CD8-positive, alpha-beta memory T cell (primary cell): ENCODE data around the gene RUBCN. TPM values are rescaled to one million over a fixed set of nuclear protein-coding genes. Genes with fewer than 3 reads are reported as not detected.
A peak's percentile ranks its signal among the peaks of the same experiment; 100 is the strongest.
"Not testable (repeated sequence)": the region's sequence is repeated elsewhere in the genome, so short reads cannot be mapped to it uniquely, and the experiment has no call there.

ENCODE experiments used
- CTCF ChIA-PET: fragments of 350-600 bp; sonication (Branson Sonifier 250); formaldehyde crosslinking; loops from one replicate; lab custom pipeline; 2021; ENCODE audit warnings: antibody characterized with exemption; lab: Charles Lee
- POLR2A ChIA-PET: fragments of 350-600 bp; sonication (Branson Sonifier 250); formaldehyde crosslinking; loops from one replicate; lab custom pipeline; 2021; ENCODE audit warnings: antibody characterized with exemption; lab: Charles Lee
- DNase-seq, 5 donors: peaks; one replicate each; pipeline versions ENCODE4 v3.0.0 to v3.0.0-alpha.2; 2020 to 2022; ENCODE audit warnings: mixed read lengths in 1 of 5
- H3K27ac ChIP-seq: one replicate; pipeline ENCODE4 v1.7.0; 2013; ENCODE audit warnings: low read depth, mild to moderate bottlenecking, low read length, moderate library complexity
- H3K27me3 ChIP-seq: 2 replicates; pipeline ENCODE4 v1.7.0; 2013; ENCODE audit warnings: low read length, mild to moderate bottlenecking; ENCODE audit not compliant: insufficient read depth, poor library complexity, severe bottlenecking
- H3K36me3 ChIP-seq: 2 replicates; pipeline ENCODE4 v1.7.0; 2013; ENCODE audit warnings: mild to moderate bottlenecking, low read length, moderate library complexity; ENCODE audit not compliant: insufficient read depth
- H3K4me1 ChIP-seq: 2 replicates; pipeline ENCODE4 v1.7.0; 2013; ENCODE audit warnings: mild to moderate bottlenecking, low read length, moderate library complexity; ENCODE audit not compliant: insufficient read depth
- H3K4me3 ChIP-seq: 2 replicates; pipeline ENCODE4 v1.7.0; 2013; ENCODE audit warnings: mild to moderate bottlenecking, low read length
- H3K9me3 ChIP-seq: 2 replicates; pipeline ENCODE4 v1.7.0; 2013; ENCODE audit warnings: mild to moderate bottlenecking, low read length
- H3K27ac Mint-ChIP-seq, 8 donors: one replicate each; pipeline ENCODE4 v1.8.0; 2020 to 2021; ENCODE audit warnings: mixed read lengths in 8 of 8, mild to moderate bottlenecking in 6 of 8, inconsistent platforms in 3 of 8, moderate library complexity in 3 of 8
- H3K27me3 Mint-ChIP-seq, 2 donors: one replicate each; pipeline ENCODE4 v1.8.0; 2020 to 2021; ENCODE audit warnings: mixed read lengths in 2 of 2, mild to moderate bottlenecking in 1 of 2, moderate library complexity in 1 of 2
- H3K36me3 Mint-ChIP-seq, 3 donors: one replicate each; pipeline ENCODE4 v1.8.0; 2020 to 2021; ENCODE audit warnings: mixed read lengths in 3 of 3, inconsistent platforms in 1 of 3, mild to moderate bottlenecking in 1 of 3
- H3K4me1 Mint-ChIP-seq, 3 donors: one replicate each; pipeline ENCODE4 v1.8.0; 2020 to 2021; ENCODE audit warnings: mixed read lengths in 3 of 3, inconsistent platforms in 1 of 3, mild to moderate bottlenecking in 1 of 3
- H3K4me3 Mint-ChIP-seq, 7 donors: one replicate each; pipeline ENCODE4 v1.8.0; 2020 to 2021; ENCODE audit warnings: mixed read lengths in 7 of 7, mild to moderate bottlenecking in 6 of 7, moderate library complexity in 4 of 7, inconsistent platforms in 2 of 7
- H3K9me3 Mint-ChIP-seq, 5 donors: one replicate each; pipeline ENCODE4 v1.8.0; 2020 to 2022; ENCODE audit warnings: mixed read lengths in 5 of 5, mild to moderate bottlenecking in 3 of 5, moderate library complexity in 2 of 5, inconsistent platforms in 1 of 5
- polyA plus RNA-seq: library from polyadenylated mRNA; unstranded; fragments of 300-500 nt; fragmentation: Illumina TruSeq; gene quantifications from one replicate; pipeline ENCODE4 v1.2.3, GENCODE V29; 2021
- total RNA-seq, 2 experiments: library from RNA; stranded (reverse); gene quantifications; one replicate each; pipeline ENCODE4 v1.2.3, GENCODE V29; 2021

RUBCN gene
- total and polyA plus RNA-seq, 3 experiments from 2014 or later: 26.6 to 45.9 (median 43.2) TPM

DNA sequence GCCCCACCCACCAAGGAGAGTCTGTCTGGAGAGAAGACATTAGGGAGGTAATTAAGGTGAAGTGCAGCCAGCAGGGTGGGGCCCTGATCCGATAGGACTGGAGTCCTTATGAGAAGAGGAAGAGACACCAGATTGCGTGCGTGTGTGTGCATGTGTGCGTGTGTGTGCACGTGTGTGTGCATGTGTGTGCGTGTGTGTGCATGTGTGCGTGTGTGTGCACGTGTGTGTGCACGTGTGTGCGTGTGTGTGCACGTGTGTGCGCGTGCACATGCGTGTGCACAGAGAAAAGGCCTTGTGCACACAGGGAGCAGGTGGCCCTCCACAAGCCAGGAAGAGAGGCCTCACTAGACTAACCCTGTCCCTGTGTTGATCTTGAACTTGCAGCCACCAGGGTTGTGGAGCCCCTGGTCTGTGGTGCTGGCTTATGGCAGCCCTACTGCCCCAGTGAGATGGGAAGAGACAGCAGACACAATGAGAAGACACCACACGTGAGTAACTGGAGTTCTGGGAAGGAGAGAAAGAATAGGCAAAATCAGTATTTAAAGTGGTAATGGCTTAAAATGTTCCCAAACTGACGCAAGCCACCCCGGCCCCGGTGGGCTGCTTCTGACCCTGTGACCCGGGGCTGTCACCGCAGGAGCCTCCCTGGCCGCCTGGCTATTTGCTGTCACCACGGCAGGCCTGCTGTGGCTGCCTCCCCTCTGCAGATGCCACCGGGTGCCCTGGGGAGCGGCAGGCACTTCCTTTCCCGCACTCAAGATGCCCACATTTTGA lies 73.2 kb downstream of the RUBCN start:
- POLR2A ChIA-PET, H3K27ac Mint-ChIP-seq, CTCF ChIA-PET, H3K27me3 ChIP-seq, H3K4me1 ChIP-seq, H3K36me3 Mint-ChIP-seq, DNase-seq, H3K36me3 ChIP-seq, H3K4me3 Mint-ChIP-seq, H3K27ac ChIP-seq, H3K4me3 ChIP-seq, H3K9me3 ChIP-seq, H3K27me3 Mint-ChIP-seq, H3K9me3 Mint-ChIP-seq, H3K4me1 Mint-ChIP-seq: not testable (repeated sequence)

DNA sequence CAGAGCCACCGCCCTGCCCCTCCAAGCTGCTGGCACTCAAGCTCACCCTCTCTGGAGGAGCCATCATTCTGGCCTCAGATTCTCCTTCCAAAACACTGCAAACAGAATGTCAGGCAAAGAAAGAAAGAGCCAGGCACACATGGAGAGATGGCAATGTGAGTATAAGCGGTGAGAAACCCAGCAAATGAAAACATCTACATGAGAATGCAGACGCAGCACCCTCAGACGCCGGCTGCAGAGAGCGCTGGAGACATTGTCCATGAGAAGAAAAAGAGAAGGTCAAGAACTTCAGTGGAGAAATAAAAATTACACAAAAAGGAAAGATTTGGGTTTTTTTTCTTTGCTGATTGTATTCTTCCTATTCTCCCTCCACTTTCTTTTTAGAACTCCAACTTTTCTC lies 74.4 kb downstream of the RUBCN start:
- DNase-seq, H3K9me3 ChIP-seq, H3K27me3 ChIP-seq, POLR2A ChIA-PET, H3K36me3 Mint-ChIP-seq, H3K36me3 ChIP-seq, H3K27ac Mint-ChIP-seq, H3K27me3 Mint-ChIP-seq, H3K4me1 Mint-ChIP-seq, H3K4me1 ChIP-seq, H3K27ac ChIP-seq, H3K4me3 ChIP-seq, H3K9me3 Mint-ChIP-seq: not testable (repeated sequence)
- CTCF ChIA-PET: interaction anchor here (0.6 kb wide), 1 partner anchor 63 kb away, joined by 5 read pairs; no protein-coding TSS in a partner anchor
- peak overlapping the region in 1 of 7 donors; percentile 57 for H3K4me3 Mint-ChIP-seq

DNA sequence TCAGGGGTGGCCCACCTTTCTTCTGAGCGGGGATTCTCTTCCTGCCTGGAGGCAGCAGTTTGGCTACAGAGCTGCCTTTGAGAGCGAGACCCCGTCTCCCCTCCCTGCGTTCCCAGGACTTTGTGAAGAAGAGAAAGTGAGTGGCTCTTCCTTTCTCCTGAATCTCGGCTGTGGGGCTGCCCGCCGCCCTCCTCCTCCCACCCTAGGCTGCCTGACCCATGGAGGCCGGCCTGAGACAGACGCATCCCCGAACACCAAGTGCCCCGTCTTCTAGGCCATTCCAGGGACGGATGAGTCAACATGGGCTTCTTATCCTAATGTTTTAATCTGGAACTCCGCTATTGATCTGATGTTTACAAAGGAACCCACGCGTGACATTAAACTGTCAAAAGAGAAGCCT lies 74.8 kb downstream of the RUBCN start:
- POLR2A ChIA-PET, H3K27me3 Mint-ChIP-seq: not testable (repeated sequence)
- CTCF ChIA-PET: interaction anchor here (0.6 kb wide), 1 partner anchor 63 kb away, joined by 5 read pairs; no protein-coding TSS in a partner anchor

DNA sequence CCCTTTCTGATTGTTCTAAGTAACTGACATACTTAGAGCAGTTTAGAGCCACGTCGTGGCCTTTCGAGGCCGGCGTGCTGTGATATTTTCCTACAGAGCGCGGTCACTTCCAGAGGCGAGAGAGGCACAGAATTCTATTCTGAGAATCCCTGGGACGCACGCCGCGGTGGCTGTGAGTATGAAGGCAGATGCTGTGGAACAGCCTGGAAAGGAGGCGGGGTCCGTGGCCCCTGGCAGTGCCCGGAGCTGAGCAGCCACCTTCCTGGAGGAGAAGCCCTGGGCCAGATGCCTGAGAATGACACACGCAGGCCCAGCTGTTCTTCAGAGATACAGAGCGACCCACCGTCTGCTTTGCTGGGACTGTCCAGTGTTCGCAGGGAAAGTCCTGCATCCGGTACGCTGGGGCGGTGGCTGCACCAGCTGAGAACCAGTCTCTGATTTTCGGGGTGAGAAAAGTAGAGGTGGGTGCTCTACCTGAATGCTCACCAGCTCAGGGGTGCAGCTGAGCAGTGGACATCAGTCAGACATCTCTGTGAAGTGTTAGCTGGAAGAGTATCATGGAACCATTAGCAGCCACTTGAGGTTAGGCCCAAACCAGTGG lies 75.4 kb downstream of the RUBCN start:
- H3K27ac Mint-ChIP-seq, H3K36me3 ChIP-seq, H3K4me1 Mint-ChIP-seq, H3K9me3 ChIP-seq, H3K27me3 ChIP-seq, DNase-seq, H3K27me3 Mint-ChIP-seq, H3K36me3 Mint-ChIP-seq, H3K4me1 ChIP-seq, H3K4me3 Mint-ChIP-seq, CTCF ChIA-PET, POLR2A ChIA-PET, H3K27ac ChIP-seq, H3K4me3 ChIP-seq, H3K9me3 Mint-ChIP-seq: not testable (repeated sequence)

More for the DNA sequence above, 74.8 kb downstream of the RUBCN start:
- not testable (repeated sequence) for H3K9me3 ChIP-seq, H3K36me3 Mint-ChIP-seq, H3K4me3 ChIP-seq, H3K36me3 ChIP-seq, H3K4me1 ChIP-seq, H3K4me1 Mint-ChIP-seq, H3K27me3 ChIP-seq, H3K9me3 Mint-ChIP-seq, H3K27ac Mint-ChIP-seq, DNase-seq, H3K27ac ChIP-seq
- H3K4me3 Mint-ChIP-seq: peak overlapping the region in 1 of 7 donors; percentile 57

DNA sequence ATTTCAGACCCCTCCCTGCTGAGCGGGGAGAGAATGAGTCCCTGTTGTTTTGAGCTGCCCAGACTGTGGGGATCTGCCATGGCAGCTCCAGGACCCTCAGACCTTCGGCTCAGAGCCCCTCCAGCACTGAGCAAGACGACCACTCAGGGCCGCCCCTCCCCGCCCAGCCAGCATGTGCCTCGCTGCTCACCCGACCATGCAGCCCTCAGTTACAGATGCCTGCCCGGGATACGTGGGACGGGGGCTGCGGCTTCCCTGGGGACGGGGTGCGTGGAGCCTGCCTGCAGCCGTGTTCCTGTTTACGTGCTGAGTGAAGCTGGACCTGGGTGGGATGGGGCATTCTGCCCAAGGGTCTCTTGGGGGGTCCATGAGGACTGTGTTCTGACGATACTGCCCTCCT lies 77.0 kb downstream of the RUBCN start:
- H3K4me3 Mint-ChIP-seq, DNase-seq, H3K9me3 ChIP-seq, H3K4me1 Mint-ChIP-seq, H3K27me3 Mint-ChIP-seq, H3K27me3 ChIP-seq, H3K27ac ChIP-seq, H3K36me3 Mint-ChIP-seq, CTCF ChIA-PET, H3K9me3 Mint-ChIP-seq, H3K36me3 ChIP-seq, H3K27ac Mint-ChIP-seq, H3K4me3 ChIP-seq, H3K4me1 ChIP-seq, POLR2A ChIA-PET: not testable (repeated sequence)

DNA sequence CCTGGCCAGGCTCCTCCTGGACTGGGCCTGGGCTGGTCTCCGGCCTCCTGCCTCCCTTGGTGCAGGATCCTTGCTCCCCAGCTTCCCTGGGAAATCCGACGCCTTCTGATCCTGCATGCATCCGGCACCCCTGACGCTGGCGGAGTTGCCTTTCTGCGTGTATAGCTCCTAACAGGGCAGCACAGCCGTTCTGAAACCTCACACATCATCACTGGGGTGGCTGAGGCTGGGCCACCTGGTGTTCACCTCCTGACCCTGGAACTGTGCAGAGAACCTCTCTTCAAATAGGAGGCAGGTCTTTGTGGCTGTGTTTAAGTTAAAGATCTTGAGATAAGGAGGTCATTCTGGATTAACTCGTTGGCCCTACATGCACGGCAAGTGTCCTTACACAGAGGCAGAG lies 77.6 kb downstream of the RUBCN start:
- H3K4me3 Mint-ChIP-seq, H3K27me3 ChIP-seq, H3K36me3 ChIP-seq, H3K4me3 ChIP-seq, H3K9me3 Mint-ChIP-seq, H3K27me3 Mint-ChIP-seq, H3K36me3 Mint-ChIP-seq, H3K27ac Mint-ChIP-seq, CTCF ChIA-PET, DNase-seq, H3K4me1 Mint-ChIP-seq, H3K9me3 ChIP-seq, H3K27ac ChIP-seq, POLR2A ChIA-PET, H3K4me1 ChIP-seq: not testable (repeated sequence)

DNA sequence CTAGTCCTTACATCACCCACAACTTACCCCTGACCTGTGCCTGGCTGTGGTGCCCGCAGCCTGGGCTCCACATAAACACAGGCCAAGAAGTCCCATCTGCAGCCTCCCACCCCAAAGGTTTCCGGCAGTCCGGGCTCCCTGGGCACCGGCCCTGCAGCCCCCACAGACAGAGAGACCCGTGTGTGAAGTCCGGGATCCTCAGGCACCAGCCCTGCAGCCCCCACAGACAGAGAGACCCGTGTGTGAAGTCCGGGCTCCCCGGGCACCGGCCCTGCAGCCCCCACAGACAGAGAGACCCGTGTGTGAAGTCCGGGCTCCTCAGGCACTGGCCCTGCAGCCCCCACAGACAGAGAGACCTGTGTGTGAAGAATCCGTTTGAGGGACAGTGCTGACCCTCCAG lies 78.0 kb downstream of the RUBCN start:
- H3K4me3 Mint-ChIP-seq, DNase-seq, H3K36me3 Mint-ChIP-seq, POLR2A ChIA-PET, H3K36me3 ChIP-seq, H3K27me3 ChIP-seq, H3K4me1 Mint-ChIP-seq, H3K27ac ChIP-seq, H3K4me3 ChIP-seq, CTCF ChIA-PET, H3K9me3 Mint-ChIP-seq, H3K9me3 ChIP-seq, H3K27ac Mint-ChIP-seq, H3K27me3 Mint-ChIP-seq, H3K4me1 ChIP-seq: not testable (repeated sequence)

DNA sequence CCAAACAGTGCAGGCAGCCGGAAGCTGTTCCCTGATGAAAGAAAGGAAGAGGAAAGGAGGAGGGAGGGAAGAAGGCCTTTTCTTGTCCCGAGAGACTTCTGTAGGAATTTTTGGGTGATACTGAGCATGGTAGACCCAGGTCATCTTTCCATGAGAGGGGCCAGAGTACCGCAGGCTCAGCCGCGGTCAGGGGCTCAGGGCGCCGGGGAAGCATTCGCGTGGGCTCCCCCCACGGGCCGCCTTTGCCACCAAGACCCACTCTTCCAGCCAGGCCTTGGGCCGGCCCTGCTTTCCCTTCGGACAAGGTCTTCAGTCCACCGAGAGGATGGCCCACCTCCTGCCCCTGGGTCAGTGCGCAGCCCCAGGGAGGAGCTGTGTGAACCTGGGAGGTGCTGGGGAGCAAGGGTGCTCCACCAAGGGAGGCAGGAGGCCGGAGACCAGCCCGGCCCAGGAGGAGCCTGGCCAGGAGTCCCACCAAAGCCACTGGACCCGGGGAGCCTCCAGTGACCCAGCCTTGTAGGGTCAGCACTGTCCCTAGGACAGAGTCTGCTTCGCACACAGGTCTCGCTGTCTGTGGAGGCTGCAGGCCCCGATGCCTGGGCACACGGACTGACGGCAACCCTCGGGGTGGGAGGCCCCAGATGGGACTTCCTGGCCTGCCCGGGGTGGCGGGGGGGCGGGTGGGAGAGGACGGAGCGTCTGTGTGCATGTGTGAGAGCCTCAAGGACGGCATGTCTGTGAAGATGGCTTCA lies 79.0 kb downstream of the RUBCN start:
- DNase-seq, H3K4me1 ChIP-seq, H3K27me3 Mint-ChIP-seq, H3K4me1 Mint-ChIP-seq, H3K36me3 Mint-ChIP-seq, POLR2A ChIA-PET, H3K4me3 Mint-ChIP-seq, H3K4me3 ChIP-seq, CTCF ChIA-PET, H3K27me3 ChIP-seq, H3K9me3 ChIP-seq, H3K36me3 ChIP-seq, H3K27ac Mint-ChIP-seq, H3K9me3 Mint-ChIP-seq, H3K27ac ChIP-seq: not testable (repeated sequence)
